ENCODE data around the gene PRTN3. TPM values are rescaled to one million over a fixed set of nuclear protein-coding genes. Genes with fewer than 3 reads are reported as not detected.
"Not testable (repeated sequence)": the region's sequence is repeated elsewhere in the genome, so short reads cannot be mapped to it uniquely, and the experiment has no call there.

PRTN3 gene
- total RNA-seq, 1 experiment from 2014 or later, result not detected

DNA sequence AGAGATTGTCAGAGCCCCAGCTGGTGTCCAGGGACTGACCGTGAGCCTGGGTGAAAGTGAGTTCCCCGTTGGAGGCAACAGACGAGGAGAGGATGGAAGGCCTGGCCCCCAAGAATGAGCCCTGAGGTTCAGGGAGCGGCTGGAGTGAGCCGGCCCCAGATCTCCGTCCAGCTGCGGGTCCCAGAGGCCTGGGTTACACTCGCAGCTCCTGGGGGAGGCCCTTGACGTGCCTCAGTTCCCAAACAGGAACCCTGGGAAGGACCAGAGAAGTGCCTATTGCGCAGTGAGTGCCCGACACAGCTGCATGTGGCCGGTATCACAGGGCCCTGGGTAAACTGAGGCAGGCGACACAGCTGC is 10.2 kb downstream of the PRTN3 start:
- intact Hi-C loops (cut with micrococcal nuclease), result loop anchor here (10.0 kb wide), 1 partner anchor 134 kb away; the partner anchor contains the start of gene WDR18
- peak overlapping the region; percentile 46 for H3K4me3 Mint-ChIP-seq (ENCODE audit: unreplicated experiment)
- no peaks in the 10 kb centered on the region for H3K9me3 Mint-ChIP-seq (ENCODE audit: unreplicated experiment)
- ChIA-PET POLR2A (interaction anchor here (0.6 to 1.5 kb wide), 5 partner anchors 43 to 133 kb away, joined by 3 to 6 read pairs (median 3); partner anchors contain the start of genes PTBP1, RNU6-9 and WDR18), CTCF (interaction anchor here (0.5 to 0.8 kb wide), 3 partner anchors 43 to 80 kb away, joined by 3 to 5 read pairs (median 3); no protein-coding TSS in a partner anchor)
- BruUV-seq (replicated peaks), result no TSS peak
- no peaks in the 10 kb centered on the region for H3K36me3 Mint-ChIP-seq (ENCODE audit: insufficient read depth, unreplicated experiment)
- DNase-seq (ENCODE audit: unreplicated experiment), result no peak
- TF ChIP-seq, protein P1, sequence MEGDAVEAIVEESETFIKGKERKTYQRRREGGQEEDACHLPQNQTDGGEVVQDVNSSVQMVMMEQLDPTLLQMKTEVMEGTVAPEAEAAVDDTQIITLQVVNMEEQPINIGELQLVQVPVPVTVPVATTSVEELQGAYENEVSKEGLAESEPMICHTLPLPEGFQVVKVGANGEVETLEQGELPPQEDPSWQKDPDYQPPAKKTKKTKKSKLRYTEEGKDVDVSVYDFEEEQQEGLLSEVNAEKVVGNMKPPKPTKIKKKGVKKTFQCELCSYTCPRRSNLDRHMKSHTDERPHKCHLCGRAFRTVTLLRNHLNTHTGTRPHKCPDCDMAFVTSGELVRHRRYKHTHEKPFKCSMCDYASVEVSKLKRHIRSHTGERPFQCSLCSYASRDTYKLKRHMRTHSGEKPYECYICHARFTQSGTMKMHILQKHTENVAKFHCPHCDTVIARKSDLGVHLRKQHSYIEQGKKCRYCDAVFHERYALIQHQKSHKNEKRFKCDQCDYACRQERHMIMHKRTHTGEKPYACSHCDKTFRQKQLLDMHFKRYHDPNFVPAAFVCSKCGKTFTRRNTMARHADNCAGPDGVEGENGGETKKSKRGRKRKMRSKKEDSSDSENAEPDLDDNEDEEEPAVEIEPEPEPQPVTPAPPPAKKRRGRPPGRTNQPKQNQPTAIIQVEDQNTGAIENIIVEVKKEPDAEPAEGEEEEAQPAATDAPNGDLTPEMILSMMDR (IDR thresholded peaks at IDR 0.05; ENCODE audit: unreplicated experiment), result no peak
- no peak overlapping the region for H3K27ac Mint-ChIP-seq (ENCODE audit: low read depth, unreplicated experiment)
- H3K27me3 Mint-ChIP-seq (ENCODE audit: insufficient read depth, unreplicated experiment), result peaks cover 12% of the 10 kb centered on the region
- H3K4me1 Mint-ChIP-seq (ENCODE audit: insufficient read depth, unreplicated experiment), result peaks cover 14% of the 10 kb centered on the region

GRCh38 chr19:852136-853013 is 11.6 kb downstream of the PRTN3 start, which contains the start of gene ELANE:
Gene ELANE (plus strand): TSS chr19:852303. CDS start chr19:852329, 26 bp downstream.
- Mint-ChIP-seq H3K27me3 (ENCODE audit: insufficient read depth, unreplicated experiment) (peaks cover 5% of the 10 kb centered on the region), H3K36me3 (ENCODE audit: insufficient read depth, unreplicated experiment) (no peaks in the 10 kb centered on the region), H3K27ac (ENCODE audit: low read depth, unreplicated experiment) (no peak within 1 kb of the TSS), H3K4me3 (ENCODE audit: unreplicated experiment) (no peak within 1 kb of the TSS), H3K4me1 (ENCODE audit: insufficient read depth, unreplicated experiment) (peaks cover 10% of the 10 kb centered on the region), H3K9me3 (ENCODE audit: unreplicated experiment) (no peaks in the 10 kb centered on the region)
- TF ChIP-seq, protein P1 (IDR thresholded peaks at IDR 0.05; ENCODE audit: unreplicated experiment), result no peak
- BruUV-seq (replicated peaks), result no TSS peak
- POLR2A ChIA-PET, result no interaction called here
- DNase-seq (ENCODE audit: unreplicated experiment), result no peak
- CTCF ChIA-PET, result no interaction called here
- intact Hi-C loops (cut with micrococcal nuclease), result loop anchor here (10.0 kb wide), 1 partner anchor 132 kb away; the partner anchor contains the start of gene WDR18

GRCh38 chr19:853014-853585 is 12.3 kb downstream of the PRTN3 start:
- Mint-ChIP-seq H3K27ac (ENCODE audit: low read depth, unreplicated experiment) (no peak overlapping the region), H3K4me1 (ENCODE audit: insufficient read depth, unreplicated experiment) (peaks cover 8% of the 10 kb centered on the region), H3K9me3 (ENCODE audit: unreplicated experiment) (no peaks in the 10 kb centered on the region), H3K27me3 (ENCODE audit: insufficient read depth, unreplicated experiment) (no peaks in the 10 kb centered on the region), H3K36me3 (ENCODE audit: insufficient read depth, unreplicated experiment) (no peaks in the 10 kb centered on the region), H3K4me3 (ENCODE audit: unreplicated experiment) (no peak overlapping the region)
- ChIA-PET POLR2A (no interaction called here), CTCF (no interaction called here)
- TF ChIP-seq, protein P1 (IDR thresholded peaks at IDR 0.05; ENCODE audit: unreplicated experiment), result no peak
- BruUV-seq (replicated peaks), result no TSS peak
- intact Hi-C loops (cut with micrococcal nuclease), result loop anchor here (10.0 kb wide), 1 partner anchor 132 kb away; the partner anchor contains the start of gene WDR18
- DNase-seq (ENCODE audit: unreplicated experiment), result no peak

- H3K4me1 Mint-ChIP-seq (ENCODE audit: insufficient read depth, unreplicated experiment); H3K27ac Mint-ChIP-seq (ENCODE audit: low read depth, unreplicated experiment); BruUV-seq (replicated peaks); H3K9me3 Mint-ChIP-seq (ENCODE audit: unreplicated experiment); H3K27me3 Mint-ChIP-seq (ENCODE audit: insufficient read depth, unreplicated experiment); H3K36me3 Mint-ChIP-seq (ENCODE audit: insufficient read depth, unreplicated experiment); DNase-seq (ENCODE audit: unreplicated experiment); H3K4me3 Mint-ChIP-seq (ENCODE audit: unreplicated experiment); POLR2A ChIA-PET: not testable (repeated sequence)
- intact Hi-C loops (cut with micrococcal nuclease), result loop anchor here (10.0 kb wide), 1 partner anchor 131 kb away; the partner anchor contains the start of gene WDR18
- CTCF ChIA-PET, result interaction anchor here (0.6 kb wide), 3 partner anchors 75 to 1758 kb away, joined by 3 to 5 read pairs (median 3); no protein-coding TSS in a partner anchor
These were observed 12.9 kb downstream of the PRTN3 start for GRCh38 chr19:853614-854220.
